Effector CD8-positive, alpha-beta T cell (primary cell): ENCODE results near the gene GNG3.
"Not testable (repeated sequence)": the region's sequence is repeated elsewhere in the genome, so short reads cannot be mapped to it uniquely, and the experiment has no call there.

ENCODE experiments used
- DNase-seq: peaks from one replicate; lab custom pipeline; 2025; lab: John Stamatoyannopoulos, UW
- total RNA-seq, 4 experiments: gene quantifications; one replicate each; lab custom pipeline; 2026; lab: John Stamatoyannopoulos, UW

The GNG3 gene
- total RNA-seq: 0 to 0.24 (median 0.09) reads per million in 4 experiments

DNA sequence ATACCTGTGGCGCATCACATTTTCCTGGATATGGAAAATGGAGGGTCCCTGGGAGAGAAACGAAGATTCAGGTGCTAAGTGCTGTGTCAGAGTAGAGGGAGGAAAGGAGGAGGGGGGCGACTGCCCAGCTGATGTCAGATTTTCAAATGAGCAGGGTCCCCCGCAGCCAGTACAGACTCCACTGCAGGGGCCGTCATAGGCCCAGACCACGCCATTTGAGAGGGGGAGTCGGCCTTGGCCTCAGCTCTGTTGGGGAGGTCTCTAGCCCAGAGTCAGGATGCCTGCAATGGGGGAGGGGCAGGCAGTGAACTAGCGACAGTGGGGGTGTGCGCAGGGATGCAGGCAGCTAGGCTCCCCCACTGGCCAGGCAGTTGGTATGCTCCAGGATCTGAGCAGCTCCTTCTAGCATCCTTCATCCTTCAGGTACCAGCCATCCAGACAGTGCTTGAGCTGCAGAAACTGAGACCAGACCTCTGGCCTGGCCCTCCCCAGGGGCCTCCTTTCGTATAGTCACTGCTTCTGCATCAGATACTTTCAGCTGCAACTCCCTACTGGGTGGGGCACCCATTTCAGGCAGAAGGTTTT is at the start of gene GNG3, which contains the start of gene BSCL2:
Gene GNG3, plus strand, starts transcription at position 400 of the 585 bp plus-strand sequence. CDS start 620 bp downstream, outside the sequence.
Gene BSCL2, minus strand, starts transcription at position 148 of the 585 bp plus-strand sequence. CDS start 229 bp downstream, outside the sequence.
- no peak for DNase-seq

DNA sequence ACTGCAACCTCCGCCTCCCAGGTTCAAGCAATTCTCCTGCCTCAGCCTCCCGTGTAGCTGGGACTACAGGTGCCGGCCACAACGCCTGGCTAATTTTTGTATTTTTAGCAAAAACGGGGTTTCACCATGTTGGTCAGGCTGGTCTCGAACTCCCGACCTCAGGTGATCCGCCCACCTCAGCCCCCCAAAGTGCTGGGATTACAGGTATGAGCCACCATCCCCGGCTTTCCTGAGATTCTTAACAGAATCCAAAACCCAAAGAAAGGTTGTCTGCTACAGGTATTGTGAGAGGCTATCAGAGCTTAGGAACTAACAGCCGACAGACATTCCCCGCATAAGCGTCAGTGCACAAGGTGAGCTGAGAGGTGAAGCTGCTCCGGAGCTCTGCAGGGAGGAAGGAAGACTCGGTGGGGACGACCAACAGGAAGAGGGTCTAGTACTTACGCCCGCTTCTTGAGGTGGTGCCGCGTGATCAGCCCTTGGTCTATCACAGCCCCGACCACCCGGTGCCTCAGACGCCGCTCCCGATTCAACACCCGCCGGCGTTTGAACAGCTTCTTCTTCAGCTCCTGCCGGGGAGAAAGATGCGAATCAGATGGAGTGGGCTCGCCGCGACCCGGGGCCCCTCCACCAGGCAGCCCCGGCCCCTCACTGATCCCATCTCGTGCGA is 42.9 kb upstream of the GNG3 start:
- peak; percentile 52 for DNase-seq

DNA sequence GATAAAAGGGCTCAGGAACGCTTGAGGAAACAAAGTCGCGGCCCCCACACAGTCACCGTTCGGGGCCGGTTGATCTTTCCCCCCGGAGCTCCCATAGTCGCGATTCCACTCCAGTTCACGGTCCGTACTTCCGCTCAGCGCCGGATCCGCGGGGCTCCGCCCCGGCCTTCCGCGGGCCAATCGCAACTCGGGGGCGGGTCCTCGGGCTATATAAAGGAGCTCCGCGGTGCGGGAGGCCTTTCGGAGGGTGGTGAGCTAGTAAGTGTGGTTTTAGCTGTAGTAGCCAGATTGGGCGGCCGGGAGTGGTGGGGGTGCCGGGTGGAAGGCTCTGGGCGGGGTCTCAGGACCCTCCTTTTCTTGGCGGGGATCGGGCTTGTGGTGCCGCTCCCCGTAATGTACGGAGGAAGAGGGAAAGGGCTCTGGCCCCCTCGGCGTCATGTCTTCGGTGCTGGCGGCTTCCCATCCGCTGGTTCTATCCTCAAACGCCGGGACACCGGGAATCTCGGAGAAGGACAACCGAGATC is 42.3 kb upstream of the GNG3 start, which contains the start of the genes C11orf98 and CSKMT:
Gene C11orf98, minus strand, starts transcription at position 136 of the 524 bp plus-strand sequence. Its CDS starts 41 bp downstream, at position 95.
Gene CSKMT, plus strand, starts transcription at position 238 of the 524 bp plus-strand sequence. CDS start 568 bp downstream, outside the sequence.
- peak; percentile 93 for DNase-seq

DNA sequence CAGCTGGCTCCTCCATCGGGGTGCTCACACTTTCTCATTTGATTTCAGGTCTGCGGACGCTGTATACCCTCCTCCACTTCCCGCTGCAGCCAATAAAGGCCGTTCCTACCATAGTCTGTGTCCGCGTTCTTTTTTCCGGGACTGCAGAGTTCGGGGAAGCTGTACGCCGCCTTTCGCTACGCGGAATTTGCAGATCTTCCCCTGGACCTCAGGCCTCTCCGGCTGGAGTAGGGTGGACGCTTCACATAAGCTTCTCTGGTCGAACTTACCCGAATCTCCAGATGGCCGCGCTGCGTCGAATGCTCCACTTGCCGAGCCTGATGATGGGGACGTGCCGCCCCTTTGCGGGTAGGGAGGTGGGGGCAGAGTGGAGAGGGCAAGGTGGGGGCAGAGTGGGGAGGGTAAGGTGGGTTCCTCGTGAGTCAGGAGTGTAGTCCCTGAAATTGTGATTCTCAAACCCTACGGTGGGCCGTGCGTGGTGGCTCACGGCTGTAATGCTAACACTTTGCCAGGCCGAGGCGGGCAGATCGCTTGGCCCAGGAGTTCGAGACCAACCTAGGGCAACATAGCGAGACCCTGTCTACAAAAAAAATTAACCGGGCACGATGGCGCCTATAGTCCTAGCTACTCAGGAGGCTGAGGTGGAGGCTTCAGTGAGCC is 41.7 kb upstream of the GNG3 start:
- DNase-seq: peak; percentile 31

DNA sequence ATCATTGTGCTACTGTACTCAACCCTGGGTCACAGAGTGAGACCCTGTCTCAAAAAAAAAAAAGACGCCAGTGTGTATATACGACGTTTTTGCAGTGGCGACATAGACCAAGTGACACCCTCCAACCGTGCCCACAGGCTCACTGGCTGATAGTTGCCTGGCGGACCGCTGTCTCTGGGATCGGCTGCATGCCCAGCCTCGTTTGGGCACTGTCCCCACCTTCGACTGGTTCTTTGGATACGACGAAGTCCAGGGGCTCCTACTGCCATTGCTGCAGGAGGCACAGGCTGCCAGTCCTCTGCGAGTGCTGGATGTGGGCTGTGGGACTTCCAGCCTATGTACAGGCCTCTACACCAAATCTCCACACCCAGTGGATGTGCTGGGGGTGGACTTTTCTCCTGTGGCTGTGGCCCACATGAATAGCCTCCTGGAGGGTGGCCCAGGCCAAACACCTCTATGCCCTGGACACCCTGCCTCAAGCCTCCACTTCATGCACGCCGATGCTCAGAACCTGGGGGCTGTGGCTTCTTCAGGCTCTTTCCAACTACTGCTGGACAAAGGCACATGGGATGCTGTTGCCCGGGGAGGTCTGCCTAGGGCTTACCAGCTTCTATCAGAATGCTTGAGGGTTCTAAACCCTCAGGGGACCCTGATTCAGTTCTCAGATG is 41.1 kb upstream of the GNG3 start:
- no peak for DNase-seq

DNA sequence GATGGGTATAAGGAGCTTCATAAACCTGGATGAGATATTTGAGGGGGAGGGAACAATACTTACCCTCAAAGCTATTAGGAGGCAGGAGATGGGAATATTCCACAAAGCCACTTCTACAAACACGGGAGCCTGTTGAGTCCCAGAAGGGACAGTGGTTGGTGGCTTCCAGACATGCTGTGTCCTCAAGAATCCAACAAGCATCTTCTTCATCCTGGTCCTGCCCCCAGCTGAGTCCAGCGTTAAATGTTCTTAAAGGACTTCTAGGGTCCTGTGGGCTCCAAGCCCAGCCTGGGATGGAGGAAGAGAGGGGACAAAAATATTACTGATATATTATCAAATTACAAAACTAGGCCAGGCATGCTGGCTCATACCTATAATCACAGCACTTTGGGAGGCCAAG is 40.0 kb upstream of the GNG3 start:
- DNase-seq: no peak

DNA sequence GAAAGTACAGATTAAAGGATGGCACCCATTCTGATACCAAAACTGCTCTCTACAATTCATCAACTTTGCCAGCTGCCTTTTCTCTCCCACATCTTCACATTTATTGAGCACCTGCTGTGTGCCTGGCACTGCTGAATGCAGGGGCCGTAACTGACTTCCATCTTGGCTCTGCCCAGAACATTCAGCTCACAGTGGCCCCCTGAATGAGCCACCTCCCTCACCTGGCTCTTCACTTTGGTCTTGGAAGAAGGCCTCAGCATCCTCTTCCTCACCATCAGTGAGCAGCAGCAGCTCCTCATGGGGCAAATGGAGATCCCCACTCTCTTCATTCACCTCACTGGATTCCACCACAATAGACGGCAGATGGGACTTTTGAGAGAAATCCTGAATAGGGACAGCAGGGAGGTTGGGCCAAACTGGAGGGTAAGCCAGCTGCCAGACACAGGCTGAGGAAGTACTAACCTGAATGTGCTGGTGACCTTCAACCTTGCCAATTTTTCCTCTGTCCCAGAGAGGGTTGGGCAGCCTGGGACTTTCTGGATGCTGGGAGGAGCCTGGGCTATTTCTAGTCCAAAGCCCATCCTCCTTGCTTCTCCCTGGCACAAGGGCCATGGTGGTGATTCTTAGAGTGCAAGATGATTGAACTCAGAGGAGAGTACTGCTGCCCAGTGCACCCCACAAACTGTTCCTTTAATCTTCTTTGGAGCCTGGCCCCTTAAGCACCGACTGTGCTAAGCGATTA is 37.9 kb upstream of the GNG3 start:
- DNase-seq: no peak

DNA sequence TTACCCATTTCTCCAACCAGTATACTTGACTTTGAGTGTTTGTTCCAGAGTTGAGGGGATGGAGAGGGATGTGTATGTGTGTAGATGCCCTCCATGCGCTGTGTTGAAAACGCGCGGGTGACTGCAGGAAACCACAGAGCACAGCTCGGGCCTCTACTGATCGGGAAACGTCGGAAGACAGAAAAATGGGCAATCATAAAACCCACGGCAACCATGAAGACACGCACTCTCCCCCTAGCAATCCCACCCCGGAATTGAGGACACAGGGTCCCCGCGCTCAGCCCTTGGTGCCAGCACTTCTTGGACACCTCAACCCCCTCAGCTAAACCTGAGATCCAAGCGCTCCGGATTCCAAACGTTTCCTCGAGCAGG is 36.3 kb upstream of the GNG3 start:
- DNase-seq: no peak

DNA sequence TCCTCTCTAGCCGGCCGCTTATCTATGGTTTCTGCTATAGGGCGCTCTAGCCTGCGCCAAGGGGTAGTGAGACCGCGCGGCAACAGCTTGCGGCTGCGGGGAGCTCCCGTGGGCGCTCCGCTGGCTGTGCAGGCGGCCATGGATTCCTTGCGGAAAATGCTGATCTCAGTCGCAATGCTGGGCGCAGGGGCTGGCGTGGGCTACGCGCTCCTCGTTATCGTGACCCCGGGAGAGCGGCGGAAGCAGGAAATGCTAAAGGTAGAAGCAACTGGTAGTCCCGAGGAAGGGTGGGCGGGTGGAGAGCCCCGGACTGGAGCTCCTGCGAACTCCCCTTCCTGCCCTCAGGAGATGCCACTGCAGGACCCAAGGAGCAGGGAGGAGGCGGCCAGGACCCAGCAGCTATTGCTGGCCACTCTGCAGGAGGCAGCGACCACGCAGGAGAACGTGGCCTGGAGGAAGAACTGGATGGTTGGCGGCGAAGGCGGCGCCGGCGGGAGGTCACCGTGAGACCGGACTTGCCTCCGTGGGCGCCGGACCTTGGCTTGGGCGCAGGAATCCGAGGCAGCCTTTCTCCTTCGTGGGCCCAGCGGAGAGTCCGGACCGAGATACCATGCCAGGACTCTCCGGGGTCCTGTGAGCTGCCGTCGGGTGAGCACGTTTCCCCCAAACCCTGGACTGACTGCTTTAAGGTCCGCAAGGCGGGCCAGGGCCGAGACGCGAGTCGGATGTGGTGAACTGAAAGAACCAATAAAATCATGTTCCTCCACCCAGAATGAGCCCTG is 35.7 kb upstream of the GNG3 start, which contains the start of the genes LBHD1 and UQCC3:
Gene LBHD1, minus strand, starts transcription at position 660 of the 782 bp plus-strand sequence. CDS start 2,236 bp downstream, outside the sequence.
Gene UQCC3, plus strand, starts transcription at position 66 of the 782 bp plus-strand sequence. Its CDS starts 73 bp downstream, at position 139.
- peak; percentile 65 for DNase-seq

DNA sequence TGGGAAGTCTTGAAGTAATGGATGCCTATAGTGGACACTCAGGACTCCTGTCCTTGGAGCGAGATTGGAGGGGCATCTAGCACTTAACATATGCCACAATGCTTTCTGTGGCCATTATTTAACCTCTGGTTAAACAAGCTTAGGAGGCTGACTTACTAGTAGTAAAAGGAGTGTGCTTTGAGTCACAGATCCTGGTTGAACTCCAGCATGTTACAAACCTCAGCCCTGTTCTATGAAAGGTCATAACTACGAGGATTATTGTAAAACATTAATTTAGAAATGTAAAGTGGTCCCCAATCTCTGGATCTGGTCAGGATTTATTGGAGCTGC is 34.3 kb upstream of the GNG3 start:
- DNase-seq: no peak

DNA sequence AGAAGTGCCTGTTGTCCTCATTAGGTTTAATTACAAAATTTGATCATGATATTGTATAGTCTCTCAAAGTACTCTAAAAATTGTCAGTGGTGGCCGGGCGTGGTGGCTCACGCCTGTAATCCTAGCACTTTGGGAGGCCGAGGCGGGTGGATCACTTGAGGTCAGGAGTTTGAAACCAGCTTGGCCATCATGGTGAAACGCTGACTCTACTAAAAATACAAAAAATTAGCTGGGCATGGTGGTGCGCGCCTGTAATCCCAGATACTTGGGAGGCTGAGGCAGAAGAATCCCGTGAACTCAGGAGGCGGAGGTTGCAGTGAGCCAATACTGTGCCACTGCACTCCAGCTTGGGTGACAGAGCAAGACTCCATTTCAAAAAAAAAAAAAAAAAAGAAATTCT is 32.1 kb upstream of the GNG3 start:
- not testable (repeated sequence) for DNase-seq

DNA sequence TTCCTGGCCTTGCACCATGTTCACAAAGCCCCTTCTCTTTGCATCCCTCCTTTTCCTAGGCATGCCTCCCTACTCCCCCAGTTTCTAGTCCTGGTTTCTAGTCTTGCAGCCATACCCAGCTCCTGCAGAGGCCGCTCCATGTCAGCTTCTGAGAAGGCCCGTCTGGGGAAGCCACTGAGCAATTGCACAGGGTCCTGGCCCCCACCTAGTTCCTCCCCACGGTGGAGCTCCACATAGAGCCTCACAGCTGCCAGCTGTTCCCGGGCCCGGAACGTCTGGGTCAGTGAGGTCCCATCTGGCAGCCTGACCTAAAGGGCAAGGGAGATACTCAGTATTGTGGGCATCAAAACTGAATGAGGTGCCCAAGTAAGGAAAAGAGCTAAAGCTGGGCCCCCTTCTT is 30.8 kb upstream of the GNG3 start:
- no peak for DNase-seq

DNA sequence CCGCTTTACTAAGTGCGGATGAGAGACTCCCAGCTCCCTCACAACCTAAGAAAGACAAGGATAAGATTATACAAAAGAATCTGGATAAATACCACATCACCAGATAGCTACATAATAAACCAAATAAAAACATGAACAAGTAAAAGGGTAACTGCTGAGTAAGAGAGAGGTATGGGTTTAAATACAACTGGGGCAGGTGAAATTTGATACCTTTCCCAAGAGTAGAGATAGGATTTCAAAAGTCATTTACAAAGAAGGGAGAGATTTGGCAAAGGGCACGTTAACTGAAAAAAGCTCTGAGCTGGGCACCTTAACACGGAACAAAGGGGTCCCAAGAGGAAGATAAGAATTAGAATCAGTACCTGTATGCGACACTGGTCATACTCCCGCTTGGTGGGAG is 30.3 kb upstream of the GNG3 start:
- DNase-seq: no peak

DNA sequence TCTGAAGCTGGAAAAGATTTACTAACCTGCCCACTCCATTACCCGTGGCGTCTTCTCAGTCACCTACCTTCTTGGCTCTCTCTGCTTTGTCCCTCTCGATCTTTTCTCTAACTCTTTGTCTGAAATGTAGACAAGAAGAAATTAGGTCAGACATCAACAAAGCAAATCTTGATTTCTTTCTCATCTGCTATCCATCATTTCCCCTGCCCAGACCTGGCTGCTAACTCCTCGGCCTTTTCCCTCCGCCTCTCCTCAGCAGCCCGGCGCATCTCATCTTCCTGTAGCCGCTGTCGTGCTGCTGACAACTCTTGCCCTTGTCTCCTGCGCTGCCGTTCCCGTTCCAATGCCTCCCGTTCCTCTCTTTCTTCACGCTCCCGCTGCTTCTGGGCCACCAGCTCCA is 29.8 kb upstream of the GNG3 start:
- DNase-seq: no peak

DNA sequence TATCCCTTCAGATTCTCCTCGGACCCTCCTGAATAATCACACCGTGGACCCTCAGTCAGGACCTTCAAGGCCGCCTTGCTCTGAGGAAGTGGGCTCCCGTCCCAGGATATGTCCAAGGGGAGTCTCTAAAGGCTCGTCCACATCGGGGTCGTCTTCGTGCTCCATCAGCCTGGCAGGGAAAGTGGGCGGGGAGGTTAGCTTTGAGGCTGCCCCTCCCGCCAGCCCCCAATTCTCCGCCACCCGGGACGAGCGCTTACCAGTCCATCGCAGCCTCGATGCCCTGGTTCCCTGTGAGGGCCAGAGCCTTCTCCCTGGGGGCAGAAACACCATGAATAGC is 29.1 kb upstream of the GNG3 start:
- DNase-seq: no peak

DNA sequence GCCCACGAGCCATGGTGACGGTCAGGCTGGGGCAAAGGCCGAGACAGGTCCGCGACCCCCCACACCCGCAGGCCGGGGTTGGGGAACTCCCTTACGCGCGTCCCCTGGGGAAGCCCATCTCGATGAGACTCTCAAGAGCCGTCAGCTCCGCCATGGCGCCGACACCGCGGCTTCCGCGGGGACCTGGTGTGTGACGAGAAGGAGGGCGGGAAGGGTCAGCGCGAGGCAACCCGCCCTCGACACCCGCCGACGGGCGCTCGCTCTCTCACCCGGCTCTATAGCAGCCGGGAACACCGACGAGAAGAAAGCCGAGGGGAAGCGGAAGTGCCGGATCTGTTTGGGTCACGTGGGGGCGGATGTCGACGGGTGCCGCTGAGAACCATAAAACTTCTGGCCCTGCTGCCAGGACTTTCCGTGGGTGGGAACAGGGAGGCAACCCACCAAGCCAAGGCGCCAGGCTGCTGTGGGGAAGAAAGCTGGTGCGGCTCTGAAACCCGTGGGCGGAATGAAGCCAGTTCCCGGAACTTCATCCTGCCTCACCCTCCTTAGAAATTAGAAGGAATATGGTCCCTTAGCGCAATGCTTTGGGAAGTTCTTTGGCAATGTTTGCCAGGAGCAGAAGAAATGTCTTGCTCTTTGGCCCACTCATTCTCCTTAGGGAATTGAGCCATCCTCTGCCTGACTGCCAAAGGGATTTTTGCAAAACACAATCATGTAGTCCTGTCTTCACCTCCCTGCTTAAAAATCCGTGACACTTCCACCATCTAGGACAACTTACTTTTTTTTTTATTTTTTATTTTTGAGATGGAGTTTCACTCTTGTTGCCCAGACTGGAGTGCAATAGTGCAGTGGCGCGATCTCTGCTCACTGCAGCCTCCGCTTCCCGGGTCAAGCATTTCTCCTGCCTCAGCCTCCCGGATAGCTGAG is 28.4 kb upstream of the GNG3 start, which contains the start of gene UBXN1:
Gene UBXN1, minus strand, starts transcription at position 304 of the 927 bp plus-strand sequence. Its CDS starts 150 bp downstream, at position 154.
- DNase-seq: peak; percentile 74

DNA sequence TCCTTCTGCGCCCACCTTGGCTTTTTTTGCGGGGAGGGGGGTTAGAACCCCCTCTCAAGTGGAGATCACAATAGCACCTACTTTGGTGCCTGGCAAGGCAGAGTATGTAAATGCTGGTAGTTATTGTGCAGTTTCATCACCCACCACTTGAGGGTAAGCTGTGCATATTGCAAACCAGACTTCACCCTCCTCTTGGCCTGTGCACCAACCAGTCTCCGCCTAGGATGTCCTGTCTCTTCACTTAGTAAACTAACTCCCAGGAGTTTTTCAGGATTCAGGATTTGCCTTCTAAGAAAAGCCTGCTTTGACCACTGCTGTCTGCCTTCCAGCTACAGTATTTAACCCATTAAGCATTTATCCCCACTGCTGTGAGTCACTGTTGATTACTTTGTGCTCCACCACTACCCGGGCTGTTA is 26.6 kb upstream of the GNG3 start:
- DNase-seq: peak; percentile 4

DNA sequence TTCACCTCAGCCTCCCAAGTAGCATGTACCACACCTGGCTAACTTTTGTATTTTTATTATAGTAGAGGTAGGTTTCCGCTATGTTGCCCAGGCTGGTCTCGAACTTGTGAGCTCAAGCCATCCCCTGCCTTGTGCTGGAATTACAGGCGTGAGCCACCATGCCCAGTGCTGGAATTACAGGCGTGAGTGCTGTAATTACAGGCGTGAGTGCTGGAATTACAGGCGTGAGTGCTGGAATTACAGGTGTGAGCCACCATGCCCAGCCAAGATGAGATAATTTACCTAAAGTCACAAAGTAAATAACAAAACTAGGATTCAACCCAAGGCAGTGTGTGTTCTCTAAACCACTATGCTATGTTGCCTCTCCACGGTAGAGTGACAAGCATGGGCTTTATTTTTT is 25.0 kb upstream of the GNG3 start:
- no peak for DNase-seq
